Subcutaneous abdominal adipose tissue (tissue), 5 donors: ENCODE measurements around the gene FAM236D.
"Not testable (repeated sequence)": the region's sequence is repeated elsewhere in the genome, so short reads cannot be mapped to it uniquely, and the experiment has no call there.

ENCODE experiments used
- H3K27ac ChIP-seq: one replicate; pipeline ENCODE4 v1.7.0; 2013; ENCODE audit warnings: low read depth, mild to moderate bottlenecking, inconsistent platforms, low read length, moderate library complexity
- H3K27me3 ChIP-seq, 5 donors: one replicate each; pipeline ENCODE4 v1.7.0; 2013; ENCODE audit warnings: low read length in 5 of 5, inconsistent platforms in 1 of 5; ENCODE audit not compliant: control insufficient read depth in 5 of 5, insufficient read depth in 4 of 5
- H3K36me3 ChIP-seq, 5 donors: one replicate each; pipeline ENCODE4 v1.7.0; 2013; ENCODE audit warnings: low read length in 5 of 5; ENCODE audit not compliant: control insufficient read depth in 5 of 5, insufficient read depth in 5 of 5
- H3K4me1 ChIP-seq, 5 donors: one replicate each; pipeline ENCODE4 v1.7.0; 2013; ENCODE audit warnings: low read length in 5 of 5, mild to moderate bottlenecking in 3 of 5, moderate library complexity in 1 of 5; ENCODE audit not compliant: control insufficient read depth in 5 of 5, insufficient read depth in 5 of 5
- H3K4me3 ChIP-seq, 5 donors: one replicate each; pipeline ENCODE4 v1.7.0; 2013; ENCODE audit warnings: low read length in 5 of 5, low read depth in 1 of 5
- H3K9ac ChIP-seq, 5 donors: one replicate each; pipeline ENCODE4 v1.7.0; 2013; ENCODE audit warnings: low read length in 5 of 5, mild to moderate bottlenecking in 4 of 5, moderate library complexity in 3 of 5
- H3K9me3 ChIP-seq, 5 donors: one replicate each; pipeline ENCODE4 v1.7.0; 2013; ENCODE audit warnings: low read length in 5 of 5; ENCODE audit not compliant: control insufficient read depth in 5 of 5
- donor health status: healthy.
- donor health status: healthy.
- donor health status: healthy.
- donor health status: healthy.
- donor health status: healthy.

The FAM236D gene

GRCh38 chrX:72776653-72777466, 31.1 kb downstream of the FAM236D start, which contains the start of gene DMRTC1B:
TSS of gene DMRTC1B (plus strand) at chrX:72776890. CDS start at chrX:72845136, 68,246 bp downstream.
- not testable (repeated sequence) for H3K27ac ChIP-seq, H3K36me3 ChIP-seq, H3K9ac ChIP-seq, H3K9me3 ChIP-seq, H3K27me3 ChIP-seq, H3K4me1 ChIP-seq, H3K4me3 ChIP-seq

DNA sequence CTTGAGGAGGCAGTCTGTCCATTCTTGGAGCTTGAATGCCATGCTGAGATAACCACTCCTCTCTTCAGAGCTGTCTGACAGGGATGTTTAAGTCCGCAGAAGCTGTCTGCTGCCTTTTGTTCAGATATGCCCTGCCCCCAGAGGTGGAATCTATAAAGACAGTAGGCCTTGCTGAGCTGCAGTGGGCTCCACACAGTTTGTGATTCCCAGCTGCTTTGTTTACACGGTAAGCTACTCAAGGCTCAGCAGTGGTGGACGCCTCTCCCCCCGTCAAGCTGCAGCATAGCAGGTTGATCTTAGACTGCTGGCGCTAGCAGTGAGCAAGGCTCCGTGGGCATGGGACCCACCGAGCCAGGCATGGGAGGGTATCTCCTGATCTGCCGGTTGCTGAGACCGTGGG, 47.6 kb downstream of the FAM236D start:
- H3K4me1 ChIP-seq, H3K4me3 ChIP-seq, H3K27ac ChIP-seq, H3K9me3 ChIP-seq, H3K36me3 ChIP-seq, H3K9ac ChIP-seq, H3K27me3 ChIP-seq: not testable (repeated sequence)
